ENCODE data around the gene NDUFC2.

GRCh38 chr11:78085972-78086371 is 6.3 kb upstream of the NDUFC2 start:
- no peak for TF ChIP-seq CTCF (IDR thresholded peaks at IDR 0.05; ENCODE audit: control extremely low read depth in 1 of 3, insufficient read depth in 1 of 3, low read depth in 1 of 3, low read length in 3 of 3)
- no peak for TF ChIP-seq TBP (IDR thresholded peaks at IDR 0.05; ENCODE audit: low read depth, low read length)
- no peak for TF ChIP-seq SP1 (IDR thresholded peaks at IDR 0.05; ENCODE audit: low read depth, low read length)
- TF ChIP-seq EZH2 (IDR thresholded peaks at IDR 0.05; ENCODE audit: low read depth, low read length, severe bottlenecking): no peak
- TF ChIP-seq HDAC2 (IDR thresholded peaks at IDR 0.05; ENCODE audit: borderline replicate concordance in 1 of 2, low read depth in 2 of 2, low read length in 2 of 2): no peak
- no peak for TF ChIP-seq JUND (IDR thresholded peaks at IDR 0.05; ENCODE audit: low read length)
- TF ChIP-seq RFX5 (IDR thresholded peaks at IDR 0.05; ENCODE audit: borderline replicate concordance, low read depth, low read length): no peak
- no peak for TF ChIP-seq YY1 (IDR thresholded peaks at IDR 0.05; ENCODE audit: low read depth, low read length)
- no peak for TF ChIP-seq USF2 (IDR thresholded peaks at IDR 0.05; ENCODE audit: low read length)

Measured in H1 (cell line).